Brain microvascular endothelial cell (primary cell): ENCODE measurements around the gene LRRFIP1.

Source experiments
- DNase-seq: peaks from one replicate; pipeline ENCODE4 v3.0.0-alpha.2; 2020
- H3K27ac ChIP-seq: fragments of 250-450 bp; sonication (Bioruptor Pico); 2 replicates; pipeline ENCODE4 v1.5.1; 2020; ENCODE audit warnings: mild to moderate bottlenecking, moderate library complexity
- H3K27me3 ChIP-seq: fragments of 250-450 bp; sonication (Bioruptor Pico); replicated peaks from 2 replicates; pipeline ENCODE4 v1.5.1; 2020; ENCODE audit warnings: mild to moderate bottlenecking
- H3K36me3 ChIP-seq: fragments of 250-450 bp; sonication (Bioruptor Pico); replicated peaks from 2 replicates; pipeline ENCODE4 v1.5.1; 2020; ENCODE audit warnings: mild to moderate bottlenecking
- H3K4me3 ChIP-seq: 2 replicates; pipeline ENCODE4 v1.5.1; 2011; ENCODE audit warnings: low read depth, mild to moderate bottlenecking, control low read depth, low read length, moderate library complexity
- in situ Hi-C: cut with HindIII; loops from 2 replicates; pipeline ENCODE4 v1.10.0; 2017; ENCODE audit warnings: low sequenced_read_pairs, low pct_ligation_motif_present
- TF ChIP-seq, protein P1 (sequence below): IDR thresholded peaks from 2 replicates; pipeline ENCODE4 v1.5.1; 2011; ENCODE audit warnings: low read depth, mild to moderate bottlenecking, moderate library complexity, low read length, control low read depth, inconsistent platforms; ENCODE audit errors: missing control alignments

LRRFIP1 gene

GRCh38 chr2:237597196-237598145 is 29.9 kb upstream of the LRRFIP1 start:
- DNase-seq: no peak
- Histone ChIP-seq H3K4me3 (no peak overlapping the region), H3K27me3 (no peaks in the 10 kb centered on the region), H3K36me3 (no peaks in the 10 kb centered on the region), H3K27ac (no peak overlapping the region)
- in situ Hi-C loops: no loop called here
- TF ChIP-seq, protein P1, sequence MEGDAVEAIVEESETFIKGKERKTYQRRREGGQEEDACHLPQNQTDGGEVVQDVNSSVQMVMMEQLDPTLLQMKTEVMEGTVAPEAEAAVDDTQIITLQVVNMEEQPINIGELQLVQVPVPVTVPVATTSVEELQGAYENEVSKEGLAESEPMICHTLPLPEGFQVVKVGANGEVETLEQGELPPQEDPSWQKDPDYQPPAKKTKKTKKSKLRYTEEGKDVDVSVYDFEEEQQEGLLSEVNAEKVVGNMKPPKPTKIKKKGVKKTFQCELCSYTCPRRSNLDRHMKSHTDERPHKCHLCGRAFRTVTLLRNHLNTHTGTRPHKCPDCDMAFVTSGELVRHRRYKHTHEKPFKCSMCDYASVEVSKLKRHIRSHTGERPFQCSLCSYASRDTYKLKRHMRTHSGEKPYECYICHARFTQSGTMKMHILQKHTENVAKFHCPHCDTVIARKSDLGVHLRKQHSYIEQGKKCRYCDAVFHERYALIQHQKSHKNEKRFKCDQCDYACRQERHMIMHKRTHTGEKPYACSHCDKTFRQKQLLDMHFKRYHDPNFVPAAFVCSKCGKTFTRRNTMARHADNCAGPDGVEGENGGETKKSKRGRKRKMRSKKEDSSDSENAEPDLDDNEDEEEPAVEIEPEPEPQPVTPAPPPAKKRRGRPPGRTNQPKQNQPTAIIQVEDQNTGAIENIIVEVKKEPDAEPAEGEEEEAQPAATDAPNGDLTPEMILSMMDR: no peak

GRCh38 chr2:237598468-237599208 is 28.7 kb upstream of the LRRFIP1 start:
- Histone ChIP-seq H3K27me3 (no peaks in the 10 kb centered on the region), H3K27ac (no peak overlapping the region), H3K36me3 (no peaks in the 10 kb centered on the region), H3K4me3 (no peak overlapping the region)
- in situ Hi-C loops: no loop called here
- DNase-seq: no peak
- TF ChIP-seq, protein P1: no peak

- TF ChIP-seq, protein P1: no peak
Measured at GRCh38 chr2:237599465-237600110, 27.8 kb upstream of the LRRFIP1 start.

DNA sequence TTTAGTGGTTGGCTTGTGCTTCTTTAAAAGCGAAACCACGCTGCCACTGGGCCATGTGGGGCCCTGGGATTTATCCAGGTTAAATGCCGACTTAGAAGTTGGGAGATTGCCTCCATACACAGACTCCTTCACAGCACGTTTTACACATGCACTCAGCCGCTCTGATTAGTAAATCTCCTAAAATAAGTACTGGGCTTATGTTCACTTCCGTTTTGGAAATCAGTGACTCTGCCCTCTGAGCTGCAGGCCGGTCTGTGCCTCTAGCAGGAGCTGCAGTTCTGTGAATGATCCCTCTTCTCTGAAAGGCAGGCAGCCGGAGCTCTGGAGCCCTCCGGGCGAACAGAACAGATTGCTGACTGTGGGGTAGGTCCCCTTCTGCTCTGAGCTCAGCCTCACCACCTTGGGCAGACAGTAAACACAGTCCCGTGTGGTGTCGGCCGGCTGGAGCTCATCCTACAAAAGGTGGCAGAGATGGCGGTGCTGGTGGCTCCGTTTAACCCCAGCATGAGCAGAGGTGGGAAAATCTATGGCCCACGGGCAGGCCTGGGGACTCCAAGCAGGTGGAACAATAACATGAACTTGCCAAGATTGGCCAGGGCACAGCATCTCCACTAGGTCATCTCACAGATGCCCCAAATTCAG is 27.1 kb upstream of the LRRFIP1 start:
- peak; percentile 45 for DNase-seq
- TF ChIP-seq, protein P1: peak; percentile 41
- Histone ChIP-seq H3K27me3 (no peaks in the 10 kb centered on the region), H3K4me3 (no peak overlapping the region), H3K36me3 (no peaks in the 10 kb centered on the region), H3K27ac (no peak overlapping the region)
- in situ Hi-C loops: no loop called here

More at GRCh38 chr2:237599465-237600110, 27.8 kb upstream of the LRRFIP1 start:
- in situ Hi-C loops: no loop called here
- Histone ChIP-seq H3K36me3 (no peaks in the 10 kb centered on the region), H3K27ac (no peak overlapping the region), H3K4me3 (no peak overlapping the region), H3K27me3 (no peaks in the 10 kb centered on the region)
- DNase-seq: no peak

GRCh38 chr2:237601453-237602116 is 25.8 kb upstream of the LRRFIP1 start:
- TF ChIP-seq, protein P1: peak; percentile 25
- Histone ChIP-seq H3K36me3 (no peaks in the 10 kb centered on the region), H3K4me3 (no peak overlapping the region), H3K27me3 (no peaks in the 10 kb centered on the region), H3K27ac (no peak overlapping the region)
- in situ Hi-C loops: no loop called here
- DNase-seq: no peak
